HEK293 (cell line): ENCODE measurements around the gene SACS.

Experiments used
- CTCF ChIA-PET: fragments of 350-600 bp; formaldehyde crosslinking; extraction: SDS; loops from one replicate; lab custom pipeline; 2021; ENCODE audit warnings: antibody characterized with exemption; lab: Yijun Ruan, JAX
- POLR2A ChIA-PET: fragments of 300-600 bp; formaldehyde crosslinking; extraction: SDS; loops from one replicate; lab custom pipeline; 2020; ENCODE audit warnings: antibody characterized with exemption, inconsistent platforms; lab: Yijun Ruan, JAX
- H3K27ac ChIP-seq: fragments of 200-500 bp; sonication (Bioruptor generic); 2 replicates; pipeline ENCODE4 v1.5.1; 2014; ENCODE audit warnings: low read depth, low read length, control low read depth, inconsistent platforms; ENCODE audit errors: extremely low read depth
- H3K36me3 ChIP-seq, 2 experiments: fragments of 200-500 bp in 1 of 2; sonication (Bioruptor generic) in 1 of 2; 1 replicate in 1 of 2; 2 replicates in 1 of 2; pipeline ENCODE4 v1.5.1; 2014 to 2017; ENCODE audit warnings: inconsistent platforms in 2 of 2, low read length in 2 of 2; ENCODE audit not compliant: control insufficient read depth in 2 of 2, insufficient read depth in 1 of 2
- H3K4me1 ChIP-seq: fragments of 200-500 bp; sonication (Bioruptor generic); 2 replicates; pipeline ENCODE4 v1.5.1; 2014; ENCODE audit warnings: mild to moderate bottlenecking, low read length, inconsistent platforms; ENCODE audit not compliant: control insufficient read depth, insufficient read depth
- H3K4me3 ChIP-seq: 2 replicates; pipeline ENCODE4 v1.5.1; 2011; ENCODE audit warnings: low read depth, mild to moderate bottlenecking, control low read depth, low read length, moderate library complexity
- H3K9me3 ChIP-seq: fragments of 200-500 bp; sonication (Bioruptor generic); 2 replicates; pipeline ENCODE4 v1.5.1; 2014; ENCODE audit warnings: low read depth, low read length, inconsistent platforms; ENCODE audit not compliant: control insufficient read depth, insufficient read depth
- BCL11B ChIP-seq: fragments of 450-650 bp; formaldehyde crosslinking; IDR thresholded peaks from 2 replicates; pipeline ENCODE4 v1.5.1; 2016; ENCODE audit warnings: low read depth, missing biosample characterization, missing genetic modification characterization
- OSR2 ChIP-seq: fragments of 450-650 bp; formaldehyde crosslinking; IDR thresholded peaks from 2 replicates; pipeline ENCODE4 v1.5.1; 2016; ENCODE audit warnings: missing biosample characterization, missing genetic modification characterization
- RBAK ChIP-seq: fragments of 450-650 bp; formaldehyde crosslinking; IDR thresholded peaks from 2 replicates; pipeline ENCODE4 v1.5.1; 2016; ENCODE audit warnings: missing biosample characterization, missing genetic modification characterization
- SP2 ChIP-seq: fragments of 450-650 bp; formaldehyde crosslinking; IDR thresholded peaks from 2 replicates; pipeline ENCODE4 v1.5.1; 2016; ENCODE audit warnings: missing biosample characterization, missing genetic modification characterization
- ZBTB6 ChIP-seq: fragments of 450-650 bp; formaldehyde crosslinking; IDR thresholded peaks from 2 replicates; pipeline ENCODE4 v1.5.1; 2017; ENCODE audit warnings: missing biosample characterization, missing genetic modification characterization
- ZEB2 ChIP-seq: fragments of 450-650 bp; formaldehyde crosslinking; IDR thresholded peaks from 2 replicates; pipeline ENCODE4 v1.5.1; 2016; ENCODE audit warnings: missing biosample characterization, missing genetic modification characterization
- ZFHX2 ChIP-seq: fragments of 450-650 bp; formaldehyde crosslinking; conservative IDR thresholded peaks from 2 replicates; pipeline ENCODE4 v1.5.1; 2016; ENCODE audit warnings: missing biosample characterization, missing genetic modification characterization
- ZNF175 ChIP-seq: fragments of 450-650 bp; formaldehyde crosslinking; IDR thresholded peaks from 2 replicates; pipeline ENCODE4 v1.5.1; 2016; ENCODE audit warnings: missing biosample characterization, missing genetic modification characterization
- ZNF184 ChIP-seq: fragments of 450-650 bp; IDR thresholded peaks from 2 replicates; pipeline ENCODE4 v1.5.1; 2018; ENCODE audit warnings: missing biosample characterization, mild to moderate bottlenecking, missing genetic modification characterization
- ZNF211 ChIP-seq: fragments of 450-650 bp; formaldehyde crosslinking; IDR thresholded peaks from 2 replicates; pipeline ENCODE4 v1.5.1; 2016; ENCODE audit warnings: low read depth, missing biosample characterization, missing genetic modification characterization
- ZNF24 ChIP-seq: fragments of 450-650 bp; formaldehyde crosslinking; IDR thresholded peaks from 2 replicates; pipeline ENCODE4 v1.5.1; 2016; ENCODE audit warnings: missing biosample characterization, missing genetic modification characterization
- ZNF280C ChIP-seq: fragments of 450-650 bp; formaldehyde crosslinking; IDR thresholded peaks from 2 replicates; pipeline ENCODE4 v1.5.1; 2016; ENCODE audit warnings: missing biosample characterization, missing genetic modification characterization
- ZNF292 ChIP-seq: fragments of 450-650 bp; formaldehyde crosslinking; IDR thresholded peaks from 2 replicates; pipeline ENCODE4 v1.5.1; 2016; ENCODE audit warnings: low read depth, missing biosample characterization, missing genetic modification characterization, borderline replicate concordance
- ZNF311 ChIP-seq: fragments of 450-650 bp; formaldehyde crosslinking; IDR thresholded peaks from 2 replicates; pipeline ENCODE4 v1.5.1; 2017; ENCODE audit warnings: missing biosample characterization, missing genetic modification characterization, borderline replicate concordance
- ZNF341 ChIP-seq: fragments of 450-650 bp; formaldehyde crosslinking; IDR thresholded peaks from 2 replicates; pipeline ENCODE4; 2016; ENCODE audit warnings: low read depth, missing biosample characterization, missing genetic modification characterization
- ZNF416 ChIP-seq: fragments of 450-650 bp; formaldehyde crosslinking; IDR thresholded peaks from 2 replicates; pipeline ENCODE4 v1.5.1; 2016; ENCODE audit warnings: missing biosample characterization, missing genetic modification characterization
- ZNF48 ChIP-seq: fragments of 450-650 bp; formaldehyde crosslinking; IDR thresholded peaks from 2 replicates; pipeline ENCODE4 v1.5.1; 2016; ENCODE audit warnings: missing biosample characterization, missing genetic modification characterization
- ZNF488 ChIP-seq: fragments of 450-650 bp; formaldehyde crosslinking; IDR thresholded peaks from 2 replicates; pipeline ENCODE4 v1.5.1; 2016; ENCODE audit warnings: missing biosample characterization, missing genetic modification characterization
- ZNF514 ChIP-seq: fragments of 450-650 bp; formaldehyde crosslinking; IDR thresholded peaks from 2 replicates; pipeline ENCODE4 v1.5.1; 2016; ENCODE audit warnings: missing biosample characterization, missing genetic modification characterization
- ZNF544 ChIP-seq: fragments of 450-650 bp; formaldehyde crosslinking; IDR thresholded peaks from 2 replicates; pipeline ENCODE4 v1.5.0; 2017; ENCODE audit warnings: missing biosample characterization, missing genetic modification characterization
- ZNF560 ChIP-seq: fragments of 450-650 bp; formaldehyde crosslinking; IDR thresholded peaks from 2 replicates; pipeline ENCODE4 v1.5.1; 2017; ENCODE audit warnings: missing biosample characterization, missing genetic modification characterization, borderline replicate concordance
- ZNF76 ChIP-seq: fragments of 450-650 bp; formaldehyde crosslinking; IDR thresholded peaks from 2 replicates; pipeline ENCODE4; 2016; ENCODE audit warnings: low read depth, missing biosample characterization, missing genetic modification characterization, borderline replicate concordance
- ZNF837 ChIP-seq: fragments of 450-650 bp; formaldehyde crosslinking; IDR thresholded peaks from 2 replicates; pipeline ENCODE4 v1.5.1; 2016; ENCODE audit warnings: missing biosample characterization, missing genetic modification characterization
- ZXDB ChIP-seq: fragments of 450-650 bp; formaldehyde crosslinking; IDR thresholded peaks from 2 replicates; pipeline ENCODE4 v1.5.1; 2016; ENCODE audit warnings: missing biosample characterization, missing genetic modification characterization

The SACS gene

GRCh38 chr13:23367907-23368306 lies 65.6 kb downstream of the SACS start:
- no peaks in the 10 kb centered on the region for H3K4me1 ChIP-seq
- TF ChIP-seq ZNF48 (tag by site-specific recombination) (no peak), BCL11B (tag by site-specific recombination) (no peak), ZNF341 (tag by site-specific recombination) (no peak), ZNF311 (no peak), ZXDB (tag by site-specific recombination) (no peak), ZNF514 (no peak), ZNF24 (tag by site-specific recombination) (no peak), ZFHX2 (tag by site-specific recombination) (no peak), OSR2 (tag by site-specific recombination) (no peak), ZNF280C (tag by site-specific recombination) (no peak), ZNF175 (no peak), ZNF292 (tag by site-specific recombination) (no peak)
- no peak overlapping the region for H3K4me3 ChIP-seq
- POLR2A ChIA-PET: no interaction called here
- H3K9me3 ChIP-seq: no peaks in the 10 kb centered on the region
- peaks cover 9 to 93% of the 10 kb centered on the region in 2 experiments for H3K36me3 ChIP-seq
- no peak overlapping the region for H3K27ac ChIP-seq
- CTCF ChIA-PET: no interaction called here

GRCh38 chr13:23365652-23366051 lies 67.8 kb downstream of the SACS start:
- ChIA-PET POLR2A (no interaction called here), CTCF (interaction anchor here (0.6 kb wide), 1 partner anchor 29 kb away, joined by 3 read pairs; no protein-coding TSS in a partner anchor)
- Histone ChIP-seq H3K36me3 (peaks cover 13 to 89% of the 10 kb centered on the region in 2 experiments), H3K4me3 (no peak overlapping the region), H3K9me3 (no peaks in the 10 kb centered on the region), H3K27ac (no peak overlapping the region), H3K4me1 (no peaks in the 10 kb centered on the region)
- TF ChIP-seq ZNF837 (tag by site-specific recombination) (no peak), ZNF560 (no peak), SP2 (tag by site-specific recombination) (no peak)

GRCh38 chr13:23359882-23360281 lies 73.6 kb downstream of the SACS start:
- no peaks in the 10 kb centered on the region for H3K9me3 ChIP-seq
- TF ChIP-seq ZNF544 (no peak), ZNF76 (tag by site-specific recombination) (no peak), ZNF184 (tag by site-specific recombination) (no peak), ZNF211 (no peak)
- TF ChIP-seq, all 188 proteins: peak for 0
- CTCF ChIA-PET: interaction anchor here (0.6 to 0.7 kb wide), 2 partner anchors 104 to 348 kb away, joined by 3 to 6 read pairs; no protein-coding TSS in a partner anchor
- POLR2A ChIA-PET: no interaction called here
- no peaks in the 10 kb centered on the region for H3K4me1 ChIP-seq
- H3K4me3 ChIP-seq: no peak overlapping the region
- H3K27ac ChIP-seq: no peak overlapping the region
- H3K36me3 ChIP-seq: peaks cover 13 to 79% of the 10 kb centered on the region in 2 experiments

GRCh38 chr13:23357349-23357748 lies 76.2 kb downstream of the SACS start:
- Histone ChIP-seq H3K27ac (no peak overlapping the region), H3K36me3 (peaks cover 11 to 79% of the 10 kb centered on the region in 2 experiments), H3K4me3 (no peak overlapping the region), H3K9me3 (no peaks in the 10 kb centered on the region), H3K4me1 (no peaks in the 10 kb centered on the region)
- ChIA-PET POLR2A (no interaction called here), CTCF (no interaction called here)
- TF ChIP-seq ZNF488 (no peak), ZEB2 (tag by site-specific recombination) (no peak), ZBTB6 (tag by site-specific recombination) (no peak), RBAK (tag by site-specific recombination) (no peak), ZNF416 (tag by site-specific recombination) (no peak)
